NOMO-1 treated with DMSO at 0.1 percent for 48 hours (cell line): ENCODE measurements around the gene CDK5R2.
A peak's percentile ranks its signal among the peaks of the same experiment; 100 is the strongest.

Experiments used
- DNase-seq: peaks from one replicate; lab custom pipeline; 2025; ENCODE audit not compliant: unreplicated experiment; lab: John Stamatoyannopoulos, UW

Gene CDK5R2

GRCh38 chr2:219001577-219002394 lies 42.3 kb downstream of the CDK5R2 start:
- DNase-seq = no peak

GRCh38 chr2:219002395-219003266 lies 43.2 kb downstream of the CDK5R2 start:
- DNase-seq = peak; percentile 31

- DNase-seq = no peak
These were observed 43.8 kb downstream of the CDK5R2 start for GRCh38 chr2:219003267-219003634.

- no peak for DNase-seq
These were observed 44.5 kb downstream of the CDK5R2 start for GRCh38 chr2:219003979-219004378.

GRCh38 chr2:219009294-219009693 lies 49.8 kb downstream of the CDK5R2 start:
- DNase-seq = no peak

GRCh38 chr2:219010162-219010756 lies 50.8 kb downstream of the CDK5R2 start:
- no peak for DNase-seq

GRCh38 chr2:219010873-219011272 lies 51.4 kb downstream of the CDK5R2 start:
- DNase-seq = no peak
